ENCODE results near the gene WWTR1. TPM values are rescaled to one million over a fixed set of nuclear protein-coding genes. Genes with fewer than 3 reads are reported as not detected.

WWTR1 gene
- total RNA-seq, 1 donor from 2014 or later: 3.4 TPM

- Histone ChIP-seq H3K4me3 (ENCODE audit: low read depth, low read length) (no peak overlapping the region), H3K36me3 (ENCODE audit: control insufficient read depth, insufficient read depth, low read length) (no peaks in the 10 kb centered on the region), H3K27me3 (ENCODE audit: control insufficient read depth, insufficient read depth, low read length) (no peaks in the 10 kb centered on the region)
- FAIRE-seq: no peak
- TF ChIP-seq, protein P1, sequence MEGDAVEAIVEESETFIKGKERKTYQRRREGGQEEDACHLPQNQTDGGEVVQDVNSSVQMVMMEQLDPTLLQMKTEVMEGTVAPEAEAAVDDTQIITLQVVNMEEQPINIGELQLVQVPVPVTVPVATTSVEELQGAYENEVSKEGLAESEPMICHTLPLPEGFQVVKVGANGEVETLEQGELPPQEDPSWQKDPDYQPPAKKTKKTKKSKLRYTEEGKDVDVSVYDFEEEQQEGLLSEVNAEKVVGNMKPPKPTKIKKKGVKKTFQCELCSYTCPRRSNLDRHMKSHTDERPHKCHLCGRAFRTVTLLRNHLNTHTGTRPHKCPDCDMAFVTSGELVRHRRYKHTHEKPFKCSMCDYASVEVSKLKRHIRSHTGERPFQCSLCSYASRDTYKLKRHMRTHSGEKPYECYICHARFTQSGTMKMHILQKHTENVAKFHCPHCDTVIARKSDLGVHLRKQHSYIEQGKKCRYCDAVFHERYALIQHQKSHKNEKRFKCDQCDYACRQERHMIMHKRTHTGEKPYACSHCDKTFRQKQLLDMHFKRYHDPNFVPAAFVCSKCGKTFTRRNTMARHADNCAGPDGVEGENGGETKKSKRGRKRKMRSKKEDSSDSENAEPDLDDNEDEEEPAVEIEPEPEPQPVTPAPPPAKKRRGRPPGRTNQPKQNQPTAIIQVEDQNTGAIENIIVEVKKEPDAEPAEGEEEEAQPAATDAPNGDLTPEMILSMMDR (IDR thresholded peaks at IDR 0.05; ENCODE audit: insufficient read depth, low read length, severe bottlenecking): no peak
- no peak for DNase-seq (ENCODE audit: low read depth)
These were observed 64.2 kb downstream of the WWTR1 start for GRCh38 chr3:149593418-149594160.

GRCh38 chr3:149592758-149593240 lies 65.0 kb downstream of the WWTR1 start:
- DNase-seq (ENCODE audit: low read depth): no peak
- no peak for FAIRE-seq
- TF ChIP-seq, protein P1 (IDR thresholded peaks at IDR 0.05; ENCODE audit: insufficient read depth, low read length, severe bottlenecking): no peak
- H3K27me3 ChIP-seq (ENCODE audit: control insufficient read depth, insufficient read depth, low read length): no peaks in the 10 kb centered on the region
- no peaks in the 10 kb centered on the region for H3K36me3 ChIP-seq (ENCODE audit: control insufficient read depth, insufficient read depth, low read length)
- H3K4me3 ChIP-seq (ENCODE audit: low read depth, low read length): no peak overlapping the region

DNA sequence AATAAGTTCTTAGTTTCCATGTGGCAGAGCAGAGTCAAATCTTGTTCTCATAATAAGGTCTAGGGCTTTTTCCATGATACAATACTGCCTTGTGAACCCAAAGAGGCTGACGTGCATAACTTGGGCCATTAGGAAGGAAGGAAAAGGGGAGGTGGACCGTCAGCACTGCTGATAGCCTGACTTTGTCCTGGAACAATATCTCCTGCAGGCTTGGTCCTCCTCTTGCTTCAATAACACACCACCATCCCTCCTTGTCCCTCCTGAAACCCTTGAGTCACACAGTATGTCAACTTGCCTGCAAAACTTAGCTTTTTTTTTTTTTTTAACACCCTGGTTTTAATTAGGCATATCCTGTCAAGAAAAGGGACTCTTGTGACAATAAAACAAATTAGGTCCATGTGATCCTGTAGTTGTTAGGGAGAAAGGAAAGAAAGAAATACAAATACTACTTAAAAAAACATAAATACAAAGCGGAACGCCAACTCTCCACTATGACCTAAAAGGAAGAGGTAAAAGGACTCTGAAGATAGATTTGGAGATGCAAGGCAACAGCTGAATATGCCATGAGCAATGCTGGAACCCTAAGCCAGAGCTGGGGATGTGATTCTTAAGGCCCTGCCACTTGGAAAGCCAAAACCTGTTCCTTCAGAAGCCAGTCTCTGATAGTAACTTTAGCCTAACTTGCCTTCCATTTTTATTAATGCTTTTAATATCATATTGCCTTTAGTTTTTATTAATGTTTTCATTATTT lies 67.0 kb downstream of the WWTR1 start:
- DNase-seq (ENCODE audit: low read depth) (no peak), FAIRE-seq (peak; percentile 79)

GRCh38 chr3:149589332-149589731 lies 68.5 kb downstream of the WWTR1 start:
- no peak for FAIRE-seq
- Histone ChIP-seq H3K36me3 (ENCODE audit: control insufficient read depth, insufficient read depth, low read length) (no peaks in the 10 kb centered on the region), H3K4me3 (ENCODE audit: low read depth, low read length) (no peak overlapping the region), H3K27me3 (ENCODE audit: control insufficient read depth, insufficient read depth, low read length) (no peaks in the 10 kb centered on the region)
- TF ChIP-seq, protein P1 (IDR thresholded peaks at IDR 0.05; ENCODE audit: insufficient read depth, low read length, severe bottlenecking): no peak
- peak; percentile 61 for DNase-seq (ENCODE audit: low read depth)

More for the DNA sequence above, 67.0 kb downstream of the WWTR1 start:
- no peaks in the 10 kb centered on the region for H3K36me3 ChIP-seq (ENCODE audit: control insufficient read depth, insufficient read depth, low read length)
- no peaks in the 10 kb centered on the region for H3K27me3 ChIP-seq (ENCODE audit: control insufficient read depth, insufficient read depth, low read length)
- TF ChIP-seq, protein P1 (IDR thresholded peaks at IDR 0.05; ENCODE audit: insufficient read depth, low read length, severe bottlenecking): no peak
- H3K4me3 ChIP-seq (ENCODE audit: low read depth, low read length): no peak overlapping the region

DNA sequence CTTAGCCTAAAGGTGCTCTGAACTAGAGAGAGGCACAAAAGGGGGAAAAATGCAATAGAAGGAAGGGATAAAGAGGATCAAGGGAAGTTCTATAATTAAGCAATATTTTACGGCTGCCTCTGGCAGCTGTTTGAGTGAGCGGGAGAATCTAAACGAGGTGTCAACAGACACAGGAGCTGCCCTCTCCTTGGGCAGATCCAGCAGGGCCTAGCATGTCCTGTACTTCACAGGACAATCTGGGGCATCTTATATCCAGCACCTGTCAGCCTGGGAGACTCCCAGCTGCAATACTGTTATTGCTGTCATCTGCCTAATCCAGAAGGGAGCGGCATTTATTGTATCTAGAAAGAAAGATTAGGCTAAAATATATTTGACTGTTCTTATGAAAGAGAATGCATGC lies 68.9 kb downstream of the WWTR1 start:
- TF ChIP-seq, protein P1 (IDR thresholded peaks at IDR 0.05; ENCODE audit: insufficient read depth, low read length, severe bottlenecking): no peak
- Histone ChIP-seq H3K4me3 (ENCODE audit: low read depth, low read length) (no peak overlapping the region), H3K27me3 (ENCODE audit: control insufficient read depth, insufficient read depth, low read length) (no peaks in the 10 kb centered on the region), H3K36me3 (ENCODE audit: control insufficient read depth, insufficient read depth, low read length) (no peaks in the 10 kb centered on the region)
- DNase-seq (ENCODE audit: low read depth) (no peak), FAIRE-seq (no peak)

Measured in bronchial epithelial cell (primary cell).